HG02973 (cell line): ENCODE measurements around the gene METTL17.

Experiments used
- ATAC-seq: cut with Tn5 transposase; IDR thresholded peaks from one replicate; pipeline ENCODE4 v1.9.1; 2021; ENCODE audit warnings: moderate library complexity; ENCODE audit not compliant: unreplicated experiment

The METTL17 gene

DNA sequence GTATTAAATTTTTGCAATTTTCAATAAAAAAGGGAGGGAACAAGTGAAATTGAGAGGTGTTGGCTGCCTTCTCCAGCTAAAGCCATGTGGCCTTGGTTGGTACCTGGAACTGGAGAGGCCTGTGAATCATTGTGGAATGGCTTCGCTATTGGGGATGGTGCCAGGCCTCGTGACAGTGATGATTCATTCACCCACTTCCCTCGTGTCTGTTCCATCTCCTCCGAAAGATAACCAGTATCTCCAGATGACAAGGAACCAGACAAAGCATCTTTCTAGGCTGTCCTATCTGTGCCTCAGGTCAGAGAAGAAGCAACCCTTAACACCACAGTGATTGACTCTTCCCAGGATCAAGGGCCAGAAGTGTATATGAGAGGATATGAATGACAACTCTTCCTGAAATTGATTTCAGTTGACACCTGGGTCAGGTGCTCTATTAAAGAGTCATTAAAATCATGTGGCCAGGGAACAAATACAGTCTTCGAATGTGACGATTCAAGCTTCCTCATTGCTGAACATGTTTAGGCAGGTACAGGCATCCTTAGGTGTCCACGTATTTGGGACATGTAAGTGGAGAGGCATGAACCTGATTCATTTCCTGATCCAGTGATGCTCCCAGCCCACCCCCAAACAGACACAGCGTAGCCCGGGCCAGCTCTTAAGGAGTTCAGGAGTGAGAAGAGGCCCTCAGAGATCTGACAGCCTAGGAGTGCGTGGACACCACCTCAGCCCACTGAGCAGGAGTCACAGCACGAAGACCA is 52.1 kb downstream of the METTL17 start, which contains the start of gene RNASE7:
Gene RNASE7, plus strand, starts transcription at position 687 of the 758 bp plus-strand sequence. CDS start 631 bp downstream, outside the sequence.
- no peak for ATAC-seq

DNA sequence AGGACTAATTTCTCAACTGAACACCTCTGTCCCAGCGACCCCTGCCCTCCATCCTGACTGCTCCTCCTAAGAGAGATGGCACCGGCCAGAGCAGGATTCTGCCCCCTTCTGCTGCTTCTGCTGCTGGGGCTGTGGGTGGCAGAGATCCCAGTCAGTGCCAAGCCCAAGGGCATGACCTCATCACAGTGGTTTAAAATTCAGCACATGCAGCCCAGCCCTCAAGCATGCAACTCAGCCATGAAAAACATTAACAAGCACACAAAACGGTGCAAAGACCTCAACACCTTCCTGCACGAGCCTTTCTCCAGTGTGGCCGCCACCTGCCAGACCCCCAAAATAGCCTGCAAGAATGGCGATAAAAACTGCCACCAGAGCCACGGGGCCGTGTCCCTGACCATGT is 53.1 kb downstream of the METTL17 start:
- ATAC-seq = no peak

DNA sequence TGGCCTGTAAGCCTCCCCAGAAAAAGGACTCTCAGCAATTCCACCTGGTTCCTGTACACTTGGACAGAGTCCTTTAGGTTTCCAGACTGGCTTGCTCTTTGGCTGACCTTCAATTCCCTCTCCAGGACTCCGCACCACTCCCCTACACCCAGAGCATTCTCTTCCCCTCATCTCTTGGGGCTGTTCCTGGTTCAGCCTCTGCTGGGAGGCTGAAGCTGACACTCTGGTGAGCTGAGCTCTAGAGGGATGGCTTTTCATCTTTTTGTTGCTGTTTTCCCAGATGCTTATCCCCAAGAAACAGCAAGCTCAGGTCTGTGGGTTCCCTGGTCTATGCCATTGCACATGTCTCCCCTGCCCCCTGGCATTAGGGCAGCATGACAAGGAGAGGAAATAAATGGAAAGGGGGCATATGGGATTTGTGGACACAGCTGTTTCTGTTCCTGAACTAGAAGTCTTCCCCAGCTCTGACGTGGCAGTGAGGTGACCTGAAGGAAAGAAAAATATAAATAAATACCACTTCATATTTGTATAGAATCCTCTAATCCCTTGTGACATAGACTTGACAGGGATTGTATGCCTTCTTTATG is 53.7 kb downstream of the METTL17 start:
- no peak for ATAC-seq

DNA sequence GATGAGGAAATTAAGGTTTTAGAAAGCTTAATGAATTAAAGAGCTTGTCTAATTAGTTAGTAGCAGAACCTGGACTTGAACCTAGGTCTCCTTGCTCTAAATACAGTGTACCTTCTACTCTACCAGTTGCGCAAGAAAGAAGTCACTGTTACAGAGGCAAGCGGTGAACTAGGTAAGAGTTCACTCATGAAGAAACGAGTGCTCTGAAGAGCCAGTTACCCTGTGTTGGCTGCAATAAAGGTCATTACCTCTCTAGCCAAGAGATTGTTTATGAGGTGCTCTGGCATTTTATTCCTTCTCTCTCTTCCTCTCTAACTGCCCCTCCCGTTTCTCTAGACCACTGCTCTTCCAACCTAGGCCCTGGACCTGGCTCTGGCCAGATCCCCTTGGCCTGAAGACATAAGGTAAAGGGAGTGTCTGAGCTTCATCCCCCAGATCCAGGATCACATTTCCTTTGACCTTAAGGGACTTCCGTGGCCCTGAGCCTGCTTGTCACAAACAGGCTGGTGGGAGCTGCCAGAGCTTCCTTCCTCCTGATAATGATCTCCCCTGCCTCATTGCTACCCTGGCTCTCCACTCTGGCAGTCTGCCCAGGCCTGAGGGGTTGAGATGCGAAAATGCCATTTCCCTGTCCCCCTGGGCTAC is 54.3 kb downstream of the METTL17 start:
- ATAC-seq = no peak
